ENCODE measurements around the gene TRIM44. TPM values are rescaled to one million over a fixed set of nuclear protein-coding genes. Genes with fewer than 3 reads are reported as not detected.

TRIM44 gene
- total RNA-seq, 3 donors from 2014 or later (not counting 1 experiment from before 2014, with no cell fraction given): 47.0 to 62.6 (median 51.9) TPM

GRCh38 chr11:35802221-35802620, 139.6 kb downstream of the TRIM44 start:
- Histone ChIP-seq H3K36me3 (ENCODE audit: control insufficient read depth, insufficient read depth, low read length) (peaks cover 7% of the 10 kb centered on the region), H3K4me3 (ENCODE audit: low read length) (no peak overlapping the region), H3K27me3 (ENCODE audit: control insufficient read depth, insufficient read depth, low read length) (no peaks in the 10 kb centered on the region), H3K4me1 (ENCODE audit: control insufficient read depth, insufficient read depth, low read length) (peaks cover 3% of the 10 kb centered on the region), H3K9me3 (ENCODE audit: control insufficient read depth, insufficient read depth, low read length) (no peaks in the 10 kb centered on the region), H3K27ac (ENCODE audit: low read length) (no peak overlapping the region)
- no peak for ATAC-seq
- Mint-ChIP-seq H3K9me3 (no peaks in the 10 kb centered on the region), H3K4me1 (peaks cover 31 to 44% of the 10 kb centered on the region in 2 donors), H3K27ac (no peak overlapping the region), H3K36me3 (peaks cover 7% of the 10 kb centered on the region), H3K4me3 (no peak overlapping the region), H3K27me3 (ENCODE audit: low read depth in 2 of 2) (no peaks in the 10 kb centered on the region)
- WGBS (ENCODE audit: insufficient coverage): 82% methylated on average over 3 of the region's 3 CpGs
- intact Hi-C loops (cut with micrococcal nuclease): no loop called here
- no peak for DNase-seq
- TF ChIP-seq, protein P1, sequence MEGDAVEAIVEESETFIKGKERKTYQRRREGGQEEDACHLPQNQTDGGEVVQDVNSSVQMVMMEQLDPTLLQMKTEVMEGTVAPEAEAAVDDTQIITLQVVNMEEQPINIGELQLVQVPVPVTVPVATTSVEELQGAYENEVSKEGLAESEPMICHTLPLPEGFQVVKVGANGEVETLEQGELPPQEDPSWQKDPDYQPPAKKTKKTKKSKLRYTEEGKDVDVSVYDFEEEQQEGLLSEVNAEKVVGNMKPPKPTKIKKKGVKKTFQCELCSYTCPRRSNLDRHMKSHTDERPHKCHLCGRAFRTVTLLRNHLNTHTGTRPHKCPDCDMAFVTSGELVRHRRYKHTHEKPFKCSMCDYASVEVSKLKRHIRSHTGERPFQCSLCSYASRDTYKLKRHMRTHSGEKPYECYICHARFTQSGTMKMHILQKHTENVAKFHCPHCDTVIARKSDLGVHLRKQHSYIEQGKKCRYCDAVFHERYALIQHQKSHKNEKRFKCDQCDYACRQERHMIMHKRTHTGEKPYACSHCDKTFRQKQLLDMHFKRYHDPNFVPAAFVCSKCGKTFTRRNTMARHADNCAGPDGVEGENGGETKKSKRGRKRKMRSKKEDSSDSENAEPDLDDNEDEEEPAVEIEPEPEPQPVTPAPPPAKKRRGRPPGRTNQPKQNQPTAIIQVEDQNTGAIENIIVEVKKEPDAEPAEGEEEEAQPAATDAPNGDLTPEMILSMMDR (IDR thresholded peaks at IDR 0.05): no peak

DNA sequence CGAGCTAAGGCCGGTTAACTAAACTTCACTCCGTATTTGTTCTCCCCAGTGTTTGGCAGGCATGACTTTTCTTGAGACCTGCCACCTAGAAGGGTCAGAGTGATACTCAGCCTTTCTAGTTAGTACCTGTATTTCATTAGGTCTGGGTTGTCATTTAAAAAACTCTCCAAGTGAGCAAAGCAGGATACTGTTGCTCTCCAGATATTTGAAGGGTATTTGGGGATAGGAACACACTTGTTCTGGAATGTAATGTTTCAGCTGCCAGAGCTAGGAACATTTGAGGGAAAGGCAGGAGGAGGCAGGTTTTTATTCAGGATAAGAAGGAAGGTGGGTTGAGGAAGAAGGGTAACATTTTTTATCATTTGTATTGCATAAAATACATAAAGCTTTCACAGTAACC, 140.1 kb downstream of the TRIM44 start:
- peaks cover 28 to 43% of the 10 kb centered on the region in 2 donors for H3K4me1 Mint-ChIP-seq
- H3K27me3 Mint-ChIP-seq (ENCODE audit: low read depth in 2 of 2): no peaks in the 10 kb centered on the region
- no peaks in the 10 kb centered on the region for H3K9me3 Mint-ChIP-seq
- H3K36me3 ChIP-seq (ENCODE audit: control insufficient read depth, insufficient read depth, low read length): peaks cover 7% of the 10 kb centered on the region
- intact Hi-C loops (cut with micrococcal nuclease): no loop called here
- no peak overlapping the region for H3K27ac ChIP-seq (ENCODE audit: low read length)
- TF ChIP-seq, protein P1 (IDR thresholded peaks at IDR 0.05): no peak
- H3K4me3 ChIP-seq (ENCODE audit: low read length): no peak overlapping the region
- DNase-seq (no peak), ATAC-seq (no peak)
- 98% methylated on average over 3 of the region's 3 CpGs for WGBS (ENCODE audit: insufficient coverage)
- H3K27ac Mint-ChIP-seq: no peak overlapping the region
- H3K9me3 ChIP-seq (ENCODE audit: control insufficient read depth, insufficient read depth, low read length): no peaks in the 10 kb centered on the region
- no peak overlapping the region for H3K4me3 Mint-ChIP-seq
- H3K4me1 ChIP-seq (ENCODE audit: control insufficient read depth, insufficient read depth, low read length): peaks cover 3% of the 10 kb centered on the region
- no peaks in the 10 kb centered on the region for H3K27me3 ChIP-seq (ENCODE audit: control insufficient read depth, insufficient read depth, low read length)
- H3K36me3 Mint-ChIP-seq: peaks cover 7% of the 10 kb centered on the region

- H3K27me3 Mint-ChIP-seq (ENCODE audit: low read depth in 2 of 2): no peaks in the 10 kb centered on the region
- TF ChIP-seq, protein P1 (IDR thresholded peaks at IDR 0.05): no peak
- H3K4me1 ChIP-seq (ENCODE audit: control insufficient read depth, insufficient read depth, low read length): peaks cover 3% of the 10 kb centered on the region
- H3K27me3 ChIP-seq (ENCODE audit: control insufficient read depth, insufficient read depth, low read length): no peaks in the 10 kb centered on the region
- WGBS (ENCODE audit: insufficient coverage): 100% methylated on average over 2 of the region's 3 CpGs
- no peak overlapping the region for H3K4me3 Mint-ChIP-seq
- no peak overlapping the region for H3K4me3 ChIP-seq (ENCODE audit: low read length)
- intact Hi-C loops (cut with micrococcal nuclease): no loop called here
- H3K27ac ChIP-seq (ENCODE audit: low read length): no peak overlapping the region
- no peak overlapping the region for H3K27ac Mint-ChIP-seq
- H3K9me3 ChIP-seq (ENCODE audit: control insufficient read depth, insufficient read depth, low read length): no peaks in the 10 kb centered on the region
- ATAC-seq (no peak), DNase-seq (no peak)
- peaks cover 7% of the 10 kb centered on the region for H3K36me3 Mint-ChIP-seq
- H3K4me1 Mint-ChIP-seq: peaks cover 24 to 39% of the 10 kb centered on the region in 2 donors
- H3K36me3 ChIP-seq (ENCODE audit: control insufficient read depth, insufficient read depth, low read length): peaks cover 7% of the 10 kb centered on the region
- no peaks in the 10 kb centered on the region for H3K9me3 Mint-ChIP-seq
Measured at GRCh38 chr11:35803115-35803514, 140.5 kb downstream of the TRIM44 start.

DNA sequence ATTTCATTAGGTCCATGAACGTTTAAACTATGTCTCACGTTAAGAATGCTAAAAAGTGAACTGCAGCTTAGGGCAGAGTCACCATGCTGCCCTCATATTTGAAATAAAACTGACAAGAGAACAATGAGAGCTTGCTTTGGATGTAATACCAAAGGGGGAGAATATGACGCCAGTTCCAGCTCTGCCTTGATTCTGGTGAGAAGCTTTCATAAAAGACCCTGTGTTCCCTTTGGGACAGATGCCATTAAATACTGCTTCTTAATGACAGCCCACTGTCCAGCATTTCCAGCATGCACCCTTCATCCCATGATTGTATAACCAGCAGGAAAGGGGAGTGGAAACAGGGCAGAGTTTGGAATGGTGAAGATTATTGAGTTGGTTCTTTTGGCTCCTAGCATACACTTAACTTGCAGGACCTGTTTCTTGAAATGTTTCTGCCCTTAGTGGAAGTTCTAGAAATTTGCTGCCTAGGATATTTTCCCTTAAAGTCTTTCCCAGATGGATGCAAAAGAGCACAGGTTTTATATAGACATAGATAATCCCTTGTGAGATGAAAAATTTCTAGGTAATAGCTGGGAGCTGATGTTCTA, 142.0 kb downstream of the TRIM44 start:
- peaks cover 4% of the 10 kb centered on the region for H3K36me3 Mint-ChIP-seq
- H3K4me3 Mint-ChIP-seq: no peak overlapping the region
- H3K4me1 ChIP-seq (ENCODE audit: control insufficient read depth, insufficient read depth, low read length): peaks cover 3% of the 10 kb centered on the region
- DNase-seq (no peak), ATAC-seq (no peak)
- no peak overlapping the region for H3K27ac ChIP-seq (ENCODE audit: low read length)
- no peaks in the 10 kb centered on the region for H3K27me3 ChIP-seq (ENCODE audit: control insufficient read depth, insufficient read depth, low read length)
- TF ChIP-seq, protein P1 (IDR thresholded peaks at IDR 0.05): no peak
- no peak overlapping the region for H3K4me3 ChIP-seq (ENCODE audit: low read length)
- H3K27me3 Mint-ChIP-seq (ENCODE audit: low read depth in 2 of 2): no peaks in the 10 kb centered on the region
- no peaks in the 10 kb centered on the region for H3K9me3 ChIP-seq (ENCODE audit: control insufficient read depth, insufficient read depth, low read length)
- H3K27ac Mint-ChIP-seq: no peak overlapping the region
- H3K9me3 Mint-ChIP-seq: no peaks in the 10 kb centered on the region
- peaks cover 16 to 30% of the 10 kb centered on the region in 2 donors for H3K4me1 Mint-ChIP-seq
- peaks cover 7% of the 10 kb centered on the region for H3K36me3 ChIP-seq (ENCODE audit: control insufficient read depth, insufficient read depth, low read length)
- 100% methylated on average over 3 of the region's 3 CpGs for WGBS (ENCODE audit: insufficient coverage)
- intact Hi-C loops (cut with micrococcal nuclease): no loop called here
